ENCODE data around the gene UST. TPM values are rescaled to one million over a fixed set of nuclear protein-coding genes. Genes with fewer than 3 reads are reported as not detected.
"Not testable (repeated sequence)": the region's sequence is repeated elsewhere in the genome, so short reads cannot be mapped to it uniquely, and the experiment has no call there.

Gene UST
- total RNA-seq, 4 donors from 2014 or later: 4.8 to 9.0 (median 7.8) TPM

DNA sequence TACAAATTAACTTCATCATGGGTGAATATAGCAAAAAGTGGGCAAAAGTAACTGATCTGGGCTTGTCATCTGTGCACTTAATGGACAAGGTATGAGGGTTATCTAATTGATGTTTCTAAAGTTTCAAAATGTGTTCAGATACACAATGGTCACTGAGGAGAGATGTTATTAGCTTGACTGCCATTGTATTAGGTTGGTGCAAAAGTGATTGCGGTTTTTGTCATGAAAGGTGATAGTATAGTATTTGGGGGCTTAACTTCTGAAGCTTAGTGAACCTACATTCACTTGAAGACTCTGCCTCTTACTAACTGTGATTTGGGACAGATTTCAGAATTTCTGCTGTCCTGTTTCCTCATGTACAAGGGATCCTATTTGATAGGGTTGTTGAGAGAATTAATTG lies 159.6 kb downstream of the UST start:
- in situ Hi-C loops (cut with MboI; ENCODE audit: low pct_ligation_motif_present in 1 of 4, low pct_unique_long_range_greater_than_20kb in 1 of 4, low sequenced_read_pairs in 3 of 4): no loop called here
- Histone ChIP-seq H3K36me3 (no peaks in the 10 kb centered on the region), H3K4me3 (no peak overlapping the region), H3K27ac (no peak overlapping the region), H3K9me3 (no peaks in the 10 kb centered on the region), H3K27me3 (no peaks in the 10 kb centered on the region), H3K4me1 (no peaks in the 10 kb centered on the region)
- DNase-seq: no peak
- intact Hi-C loops (cut with DNase I; ENCODE audit: low total_unique reads): no loop called here
- WGBS, 2 donors (ENCODE audit: low coverage in 1 of 2): 96 to 100% methylated on average over 1 of the region's 1 CpG
- TF ChIP-seq CTCF (IDR thresholded peaks at IDR 0.05) (no peak), POLR2AphosphoS5 (IDR thresholded peaks at IDR 0.05) (no peak), POLR2A (IDR thresholded peaks at IDR 0.05) (no peak), EP300 (IDR thresholded peaks at IDR 0.05; ENCODE audit: low read depth) (no peak)

GRCh38 chr6:148907573-148907972 lies 160.7 kb downstream of the UST start:
- 87 to 91% methylated on average over 3 to 4 of the region's 4 CpGs for WGBS, 2 donors (ENCODE audit: low coverage in 1 of 2)
- Histone ChIP-seq H3K9me3 (no peaks in the 10 kb centered on the region), H3K36me3 (no peaks in the 10 kb centered on the region), H3K4me3 (no peak overlapping the region), H3K27me3 (no peaks in the 10 kb centered on the region), H3K27ac (no peak overlapping the region), H3K4me1 (no peaks in the 10 kb centered on the region)
- intact Hi-C loops (cut with DNase I; ENCODE audit: low total_unique reads): no loop called here
- in situ Hi-C loops (cut with MboI; ENCODE audit: low pct_ligation_motif_present in 1 of 4, low pct_unique_long_range_greater_than_20kb in 1 of 4, low sequenced_read_pairs in 3 of 4): no loop called here
- TF ChIP-seq POLR2AphosphoS5 (IDR thresholded peaks at IDR 0.05): no peak
- TF ChIP-seq POLR2A (IDR thresholded peaks at IDR 0.05): no peak
- TF ChIP-seq EP300 (IDR thresholded peaks at IDR 0.05; ENCODE audit: low read depth): no peak
- TF ChIP-seq CTCF (IDR thresholded peaks at IDR 0.05): no peak
- no peak for DNase-seq

GRCh38 chr6:148912252-148912651 lies 165.4 kb downstream of the UST start:
- intact Hi-C loops (cut with DNase I; ENCODE audit: low total_unique reads): no loop called here
- Histone ChIP-seq H3K27ac (no peak overlapping the region), H3K27me3 (no peaks in the 10 kb centered on the region), H3K9me3 (no peaks in the 10 kb centered on the region), H3K4me3 (no peak overlapping the region), H3K36me3 (no peaks in the 10 kb centered on the region), H3K4me1 (peaks cover 0 to 4% (median 0%) of the 10 kb centered on the region in 4 donors)
- no peak for DNase-seq
- in situ Hi-C loops (cut with MboI; ENCODE audit: low pct_ligation_motif_present in 1 of 4, low pct_unique_long_range_greater_than_20kb in 1 of 4, low sequenced_read_pairs in 3 of 4): no loop called here
- TF ChIP-seq CTCF (IDR thresholded peaks at IDR 0.05) (no peak), POLR2AphosphoS5 (IDR thresholded peaks at IDR 0.05) (no peak), POLR2A (IDR thresholded peaks at IDR 0.05) (no peak), EP300 (IDR thresholded peaks at IDR 0.05; ENCODE audit: low read depth) (no peak)
- WGBS, 2 donors (ENCODE audit: low coverage in 1 of 2): 68 to 79% methylated on average over 2 to 5 of the region's 5 CpGs

GRCh38 chr6:148915810-148916209 lies 169.0 kb downstream of the UST start:
- Histone ChIP-seq H3K27me3 (no peaks in the 10 kb centered on the region), H3K4me1 (peaks cover 0 to 4% (median 0%) of the 10 kb centered on the region in 4 donors), H3K36me3 (no peaks in the 10 kb centered on the region), H3K4me3 (no peak overlapping the region), H3K27ac (no peak overlapping the region), H3K9me3 (no peaks in the 10 kb centered on the region)
- intact Hi-C loops (cut with DNase I; ENCODE audit: low total_unique reads) (no loop called here), in situ Hi-C loops (cut with MboI; ENCODE audit: low pct_ligation_motif_present in 1 of 4, low pct_unique_long_range_greater_than_20kb in 1 of 4, low sequenced_read_pairs in 3 of 4) (no loop called here)
- DNase-seq: no peak
- 46% methylated on average over 1 of the region's 1 CpG; no CpG with 5 or more reads in 1 of the 2 donors for WGBS, 2 donors (ENCODE audit: low coverage in 1 of 2)
- TF ChIP-seq CTCF (IDR thresholded peaks at IDR 0.05): no peak
- TF ChIP-seq POLR2AphosphoS5 (IDR thresholded peaks at IDR 0.05): no peak
- no peak for TF ChIP-seq POLR2A (IDR thresholded peaks at IDR 0.05)
- TF ChIP-seq EP300 (IDR thresholded peaks at IDR 0.05; ENCODE audit: low read depth): no peak

- H3K36me3 ChIP-seq; H3K4me3 ChIP-seq; in situ Hi-C loops (cut with MboI; ENCODE audit: low pct_ligation_motif_present in 1 of 4, low pct_unique_long_range_greater_than_20kb in 1 of 4, low sequenced_read_pairs in 3 of 4); H3K9me3 ChIP-seq; intact Hi-C loops (cut with DNase I; ENCODE audit: low total_unique reads); H3K27me3 ChIP-seq; H3K4me1 ChIP-seq; DNase-seq; H3K27ac ChIP-seq: not testable (repeated sequence)
- WGBS, 2 donors (ENCODE audit: low coverage in 1 of 2): 90 to 93% methylated on average over 7 to 10 of the region's 10 CpGs
Observed at GRCh38 chr6:148916485-148916884, 169.7 kb downstream of the UST start.
